ENCODE results near the gene SEPTIN5. TPM values are rescaled to one million over a fixed set of nuclear protein-coding genes. Genes with fewer than 3 reads are reported as not detected.
A peak's percentile ranks its signal among the peaks of the same experiment; 100 is the strongest.

SEPTIN5 gene
- total and polyA plus RNA-seq, 2 experiments from 2014 or later, result 4.3 to 17.2 TPM

DNA sequence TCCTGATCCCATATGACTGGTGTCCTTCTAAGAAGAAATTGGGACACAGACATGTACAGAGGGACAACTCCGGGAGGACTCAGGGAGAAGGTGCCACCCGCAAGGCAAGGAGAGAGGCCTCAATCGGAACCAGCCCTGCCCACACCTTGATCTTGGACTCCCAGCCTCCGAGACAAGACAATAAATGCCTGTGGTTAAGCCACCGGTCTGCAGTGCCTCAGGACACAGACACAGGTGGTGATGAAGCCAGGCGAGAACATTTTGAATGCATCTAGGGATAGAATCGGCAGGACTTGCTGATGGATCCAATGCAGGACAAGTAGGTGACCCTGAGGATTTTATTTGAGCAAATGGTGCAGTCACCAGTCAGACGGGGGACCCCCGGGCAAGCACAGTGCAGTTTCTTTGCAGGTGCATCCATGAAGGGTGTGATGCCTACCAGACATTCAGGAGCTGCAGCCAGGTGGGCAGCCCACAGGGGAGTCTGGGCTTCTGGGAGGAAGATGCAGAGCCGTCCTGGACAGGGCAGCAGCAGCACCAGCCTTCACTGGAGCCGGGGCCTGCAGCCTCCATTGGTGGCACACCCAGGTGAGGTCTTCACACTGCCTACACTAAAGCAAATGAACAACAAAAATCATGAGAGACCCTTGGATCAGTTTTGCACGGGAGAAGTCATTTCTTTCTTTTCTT, 20.2 kb upstream of the SEPTIN5 start:
- H3F3A ChIP-seq (replicated peaks; ENCODE audit: low read depth), result no peaks in the 10 kb centered on the region
- no peaks in the 10 kb centered on the region for H3K79me2 ChIP-seq (replicated peaks; ENCODE audit: insufficient read depth)
- Mint-ChIP-seq H3K27me3 (ENCODE audit: insufficient read depth, low read depth, poor library complexity) (peaks cover 4% of the 10 kb centered on the region), H3K4me1 (peaks cover 14% of the 10 kb centered on the region), H3K9me3 (no peaks in the 10 kb centered on the region), H3K4me3 (no peak overlapping the region), H3K27ac (no peak overlapping the region), H3K36me3 (ENCODE audit: low read depth) (no peaks in the 10 kb centered on the region)
- no peak for TF ChIP-seq ZNF331 (CRISPR knock-in tag; IDR thresholded peaks at IDR 0.05; ENCODE audit: low read depth)
- TF ChIP-seq JUNB (IDR thresholded peaks at IDR 0.05; ENCODE audit: unreplicated experiment), result no peak
- no peak for TF ChIP-seq CREB1 (CRISPR knock-in tag; IDR thresholded peaks at IDR 0.05; ENCODE audit: low read depth)
- TF ChIP-seq EZH2phosphoT487 (IDR thresholded peaks at IDR 0.05; ENCODE audit: unreplicated experiment), result no peak
- TF ChIP-seq, protein P1, sequence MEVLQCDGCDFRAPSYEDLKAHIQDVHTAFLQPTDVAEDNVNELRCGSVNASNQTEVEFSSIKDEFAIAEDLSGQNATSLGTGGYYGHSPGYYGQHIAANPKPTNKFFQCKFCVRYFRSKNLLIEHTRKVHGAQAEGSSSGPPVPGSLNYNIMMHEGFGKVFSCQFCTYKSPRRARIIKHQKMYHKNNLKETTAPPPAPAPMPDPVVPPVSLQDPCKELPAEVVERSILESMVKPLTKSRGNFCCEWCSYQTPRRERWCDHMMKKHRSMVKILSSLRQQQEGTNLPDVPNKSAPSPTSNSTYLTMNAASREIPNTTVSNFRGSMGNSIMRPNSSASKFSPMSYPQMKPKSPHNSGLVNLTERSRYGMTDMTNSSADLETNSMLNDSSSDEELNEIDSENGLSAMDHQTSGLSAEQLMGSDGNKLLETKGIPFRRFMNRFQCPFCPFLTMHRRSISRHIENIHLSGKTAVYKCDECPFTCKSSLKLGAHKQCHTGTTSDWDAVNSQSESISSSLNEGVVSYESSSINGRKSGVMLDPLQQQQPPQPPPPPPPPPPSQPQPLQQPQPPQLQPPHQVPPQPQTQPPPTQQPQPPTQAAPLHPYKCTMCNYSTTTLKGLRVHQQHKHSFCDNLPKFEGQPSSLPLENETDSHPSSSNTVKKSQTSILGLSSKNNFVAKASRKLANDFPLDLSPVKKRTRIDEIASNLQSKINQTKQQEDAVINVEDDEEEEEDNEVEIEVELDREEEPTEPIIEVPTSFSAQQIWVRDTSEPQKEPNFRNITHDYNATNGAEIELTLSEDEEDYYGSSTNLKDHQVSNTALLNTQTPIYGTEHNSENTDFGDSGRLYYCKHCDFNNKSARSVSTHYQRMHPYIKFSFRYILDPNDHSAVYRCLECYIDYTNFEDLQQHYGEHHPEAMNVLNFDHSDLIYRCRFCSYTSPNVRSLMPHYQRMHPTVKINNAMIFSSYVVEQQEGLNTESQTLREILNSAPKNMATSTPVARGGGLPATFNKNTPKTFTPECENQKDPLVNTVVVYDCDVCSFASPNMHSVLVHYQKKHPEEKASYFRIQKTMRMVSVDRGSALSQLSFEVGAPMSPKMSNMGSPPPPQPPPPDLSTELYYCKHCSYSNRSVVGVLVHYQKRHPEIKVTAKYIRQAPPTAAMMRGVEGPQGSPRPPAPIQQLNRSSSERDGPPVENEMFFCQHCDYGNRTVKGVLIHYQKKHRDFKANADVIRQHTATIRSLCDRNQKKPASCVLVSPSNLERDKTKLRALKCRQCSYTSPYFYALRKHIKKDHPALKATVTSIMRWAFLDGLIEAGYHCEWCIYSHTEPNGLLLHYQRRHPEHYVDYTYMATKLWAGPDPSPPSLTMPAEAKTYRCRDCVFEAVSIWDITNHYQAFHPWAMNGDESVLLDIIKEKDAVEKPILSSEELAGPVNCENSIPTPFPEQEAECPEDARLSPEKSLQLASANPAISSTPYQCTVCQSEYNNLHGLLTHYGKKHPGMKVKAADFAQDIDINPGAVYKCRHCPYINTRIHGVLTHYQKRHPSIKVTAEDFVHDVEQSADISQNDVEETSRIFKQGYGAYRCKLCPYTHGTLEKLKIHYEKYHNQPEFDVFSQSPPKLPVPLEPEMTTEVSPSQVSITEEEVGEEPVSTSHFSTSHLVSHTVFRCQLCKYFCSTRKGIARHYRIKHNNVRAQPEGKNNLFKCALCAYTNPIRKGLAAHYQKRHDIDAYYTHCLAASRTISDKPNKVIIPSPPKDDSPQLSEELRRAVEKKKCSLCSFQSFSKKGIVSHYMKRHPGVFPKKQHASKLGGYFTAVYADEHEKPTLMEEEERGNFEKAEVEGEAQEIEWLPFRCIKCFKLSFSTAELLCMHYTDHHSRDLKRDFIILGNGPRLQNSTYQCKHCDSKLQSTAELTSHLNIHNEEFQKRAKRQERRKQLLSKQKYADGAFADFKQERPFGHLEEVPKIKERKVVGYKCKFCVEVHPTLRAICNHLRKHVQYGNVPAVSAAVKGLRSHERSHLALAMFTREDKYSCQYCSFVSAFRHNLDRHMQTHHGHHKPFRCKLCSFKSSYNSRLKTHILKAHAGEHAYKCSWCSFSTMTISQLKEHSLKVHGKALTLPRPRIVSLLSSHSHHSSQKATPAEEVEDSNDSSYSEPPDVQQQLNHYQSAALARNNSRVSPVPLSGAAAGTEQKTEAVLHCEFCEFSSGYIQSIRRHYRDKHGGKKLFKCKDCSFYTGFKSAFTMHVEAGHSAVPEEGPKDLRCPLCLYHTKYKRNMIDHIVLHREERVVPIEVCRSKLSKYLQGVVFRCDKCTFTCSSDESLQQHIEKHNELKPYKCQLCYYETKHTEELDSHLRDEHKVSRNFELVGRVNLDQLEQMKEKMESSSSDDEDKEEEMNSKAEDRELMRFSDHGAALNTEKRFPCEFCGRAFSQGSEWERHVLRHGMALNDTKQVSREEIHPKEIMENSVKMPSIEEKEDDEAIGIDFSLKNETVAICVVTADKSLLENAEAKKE (CRISPR knock-in tag; IDR thresholded peaks at IDR 0.05), result no peak
- TF ChIP-seq NANOG (IDR thresholded peaks at IDR 0.05; ENCODE audit: borderline replicate concordance), result no peak
- no peak for TF ChIP-seq EZH2 (IDR thresholded peaks at IDR 0.05; ENCODE audit: low read depth, unreplicated experiment)
- no peak for TF ChIP-seq STAT1 (IDR thresholded peaks at IDR 0.05; ENCODE audit: unreplicated experiment)
- no peak for TF ChIP-seq ZNF114 (CRISPR knock-in tag; IDR thresholded peaks at IDR 0.05)
- TF ChIP-seq, protein P2, sequence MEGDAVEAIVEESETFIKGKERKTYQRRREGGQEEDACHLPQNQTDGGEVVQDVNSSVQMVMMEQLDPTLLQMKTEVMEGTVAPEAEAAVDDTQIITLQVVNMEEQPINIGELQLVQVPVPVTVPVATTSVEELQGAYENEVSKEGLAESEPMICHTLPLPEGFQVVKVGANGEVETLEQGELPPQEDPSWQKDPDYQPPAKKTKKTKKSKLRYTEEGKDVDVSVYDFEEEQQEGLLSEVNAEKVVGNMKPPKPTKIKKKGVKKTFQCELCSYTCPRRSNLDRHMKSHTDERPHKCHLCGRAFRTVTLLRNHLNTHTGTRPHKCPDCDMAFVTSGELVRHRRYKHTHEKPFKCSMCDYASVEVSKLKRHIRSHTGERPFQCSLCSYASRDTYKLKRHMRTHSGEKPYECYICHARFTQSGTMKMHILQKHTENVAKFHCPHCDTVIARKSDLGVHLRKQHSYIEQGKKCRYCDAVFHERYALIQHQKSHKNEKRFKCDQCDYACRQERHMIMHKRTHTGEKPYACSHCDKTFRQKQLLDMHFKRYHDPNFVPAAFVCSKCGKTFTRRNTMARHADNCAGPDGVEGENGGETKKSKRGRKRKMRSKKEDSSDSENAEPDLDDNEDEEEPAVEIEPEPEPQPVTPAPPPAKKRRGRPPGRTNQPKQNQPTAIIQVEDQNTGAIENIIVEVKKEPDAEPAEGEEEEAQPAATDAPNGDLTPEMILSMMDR (conservative IDR thresholded peaks at IDR 0.05; ENCODE audit: low read depth in 2 of 2), result no peak
- TF ChIP-seq, protein P3, sequence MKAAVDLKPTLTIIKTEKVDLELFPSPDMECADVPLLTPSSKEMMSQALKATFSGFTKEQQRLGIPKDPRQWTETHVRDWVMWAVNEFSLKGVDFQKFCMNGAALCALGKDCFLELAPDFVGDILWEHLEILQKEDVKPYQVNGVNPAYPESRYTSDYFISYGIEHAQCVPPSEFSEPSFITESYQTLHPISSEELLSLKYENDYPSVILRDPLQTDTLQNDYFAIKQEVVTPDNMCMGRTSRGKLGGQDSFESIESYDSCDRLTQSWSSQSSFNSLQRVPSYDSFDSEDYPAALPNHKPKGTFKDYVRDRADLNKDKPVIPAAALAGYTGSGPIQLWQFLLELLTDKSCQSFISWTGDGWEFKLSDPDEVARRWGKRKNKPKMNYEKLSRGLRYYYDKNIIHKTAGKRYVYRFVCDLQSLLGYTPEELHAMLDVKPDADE (IDR thresholded peaks at IDR 0.05), result no peak
- TF ChIP-seq, protein P4, sequence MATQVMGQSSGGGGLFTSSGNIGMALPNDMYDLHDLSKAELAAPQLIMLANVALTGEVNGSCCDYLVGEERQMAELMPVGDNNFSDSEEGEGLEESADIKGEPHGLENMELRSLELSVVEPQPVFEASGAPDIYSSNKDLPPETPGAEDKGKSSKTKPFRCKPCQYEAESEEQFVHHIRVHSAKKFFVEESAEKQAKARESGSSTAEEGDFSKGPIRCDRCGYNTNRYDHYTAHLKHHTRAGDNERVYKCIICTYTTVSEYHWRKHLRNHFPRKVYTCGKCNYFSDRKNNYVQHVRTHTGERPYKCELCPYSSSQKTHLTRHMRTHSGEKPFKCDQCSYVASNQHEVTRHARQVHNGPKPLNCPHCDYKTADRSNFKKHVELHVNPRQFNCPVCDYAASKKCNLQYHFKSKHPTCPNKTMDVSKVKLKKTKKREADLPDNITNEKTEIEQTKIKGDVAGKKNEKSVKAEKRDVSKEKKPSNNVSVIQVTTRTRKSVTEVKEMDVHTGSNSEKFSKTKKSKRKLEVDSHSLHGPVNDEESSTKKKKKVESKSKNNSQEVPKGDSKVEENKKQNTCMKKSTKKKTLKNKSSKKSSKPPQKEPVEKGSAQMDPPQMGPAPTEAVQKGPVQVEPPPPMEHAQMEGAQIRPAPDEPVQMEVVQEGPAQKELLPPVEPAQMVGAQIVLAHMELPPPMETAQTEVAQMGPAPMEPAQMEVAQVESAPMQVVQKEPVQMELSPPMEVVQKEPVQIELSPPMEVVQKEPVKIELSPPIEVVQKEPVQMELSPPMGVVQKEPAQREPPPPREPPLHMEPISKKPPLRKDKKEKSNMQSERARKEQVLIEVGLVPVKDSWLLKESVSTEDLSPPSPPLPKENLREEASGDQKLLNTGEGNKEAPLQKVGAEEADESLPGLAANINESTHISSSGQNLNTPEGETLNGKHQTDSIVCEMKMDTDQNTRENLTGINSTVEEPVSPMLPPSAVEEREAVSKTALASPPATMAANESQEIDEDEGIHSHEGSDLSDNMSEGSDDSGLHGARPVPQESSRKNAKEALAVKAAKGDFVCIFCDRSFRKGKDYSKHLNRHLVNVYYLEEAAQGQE (IDR thresholded peaks at IDR 0.05; ENCODE audit: unreplicated experiment), result no peak
- TF ChIP-seq POLR2AphosphoS5 (IDR thresholded peaks at IDR 0.05; ENCODE audit: low read depth), result no peak
- H4K20me1 ChIP-seq (replicated peaks; ENCODE audit: insufficient read depth), result no peaks in the 10 kb centered on the region
- no peaks in the 10 kb centered on the region for H3K27me3 ChIP-seq (ENCODE audit: insufficient read depth)
- H3K36me3 ChIP-seq (ENCODE audit: insufficient read depth), result no peaks in the 10 kb centered on the region
- H3K9me2 ChIP-seq (ENCODE audit: insufficient read depth), result no peaks in the 10 kb centered on the region
- no peak for DNase-seq (ENCODE audit: low spot score)
- ATAC-seq, result no peak
- no peak overlapping the region for H3K4me2 ChIP-seq
- H3K4me3 ChIP-seq, result no peak overlapping the region
- H2AFZ ChIP-seq, result peak overlapping the region; percentile 10; the same call in 1 of the 2 replicates
- H3K27ac ChIP-seq (ENCODE audit: low read depth), result no peak overlapping the region
- no peaks in the 10 kb centered on the region; the same call in 1 of the 2 replicates for H3K4me1 ChIP-seq (ENCODE audit: insufficient read depth)
